GM21576 (cell line): Measurements from ENCODE around the gene MBNL2.
"Not testable (repeated sequence)": the region's sequence is repeated elsewhere in the genome, so short reads cannot be mapped to it uniquely, and the experiment has no call there.

ENCODE experiments used
- ATAC-seq: cut with Tn5 transposase; IDR thresholded peaks from one replicate; pipeline ENCODE4 v1.9.1; 2021; ENCODE audit warnings: mild to moderate bottlenecking, moderate library complexity; ENCODE audit not compliant: unreplicated experiment

The MBNL2 gene

DNA sequence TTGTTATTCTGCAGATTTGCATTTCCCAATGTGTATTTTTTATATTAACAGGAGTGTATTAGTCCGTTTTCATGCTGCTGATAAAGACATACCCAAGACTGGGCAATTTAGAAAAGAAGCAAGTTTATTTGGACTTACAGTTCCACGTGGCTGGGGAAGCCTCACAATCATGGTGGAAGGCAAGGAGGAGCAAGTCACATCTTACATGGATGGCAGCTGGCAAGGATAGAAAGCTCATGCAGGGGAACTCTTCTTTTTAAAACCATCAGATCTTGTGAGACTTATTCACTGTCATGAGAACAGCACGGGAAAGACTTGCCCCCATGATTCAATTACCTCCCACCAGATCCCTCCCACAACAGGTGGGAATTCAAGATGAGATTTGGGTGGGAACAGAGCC lies 14.9 kb upstream of the MBNL2 start:
- not testable (repeated sequence) for ATAC-seq

DNA sequence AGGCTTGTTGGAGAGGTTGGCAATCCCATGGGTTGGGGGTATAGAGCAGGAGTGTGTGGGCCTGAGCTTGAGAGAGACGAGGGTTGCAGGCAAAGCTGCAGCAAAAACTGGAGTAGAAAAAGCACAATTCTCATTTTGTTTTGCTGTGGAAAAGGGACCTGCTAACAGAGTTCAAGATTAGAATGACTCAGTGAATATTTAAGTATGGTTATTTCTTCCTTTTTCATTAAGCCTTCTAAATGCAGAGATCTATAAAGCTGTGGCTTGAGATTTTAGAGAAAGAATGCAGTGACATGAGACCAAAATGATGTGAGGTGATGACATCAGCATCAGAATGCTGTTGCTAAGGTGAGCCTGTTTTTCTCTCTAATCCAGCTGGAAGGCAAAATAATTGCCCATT lies 10.8 kb upstream of the MBNL2 start:
- no peak for ATAC-seq

DNA sequence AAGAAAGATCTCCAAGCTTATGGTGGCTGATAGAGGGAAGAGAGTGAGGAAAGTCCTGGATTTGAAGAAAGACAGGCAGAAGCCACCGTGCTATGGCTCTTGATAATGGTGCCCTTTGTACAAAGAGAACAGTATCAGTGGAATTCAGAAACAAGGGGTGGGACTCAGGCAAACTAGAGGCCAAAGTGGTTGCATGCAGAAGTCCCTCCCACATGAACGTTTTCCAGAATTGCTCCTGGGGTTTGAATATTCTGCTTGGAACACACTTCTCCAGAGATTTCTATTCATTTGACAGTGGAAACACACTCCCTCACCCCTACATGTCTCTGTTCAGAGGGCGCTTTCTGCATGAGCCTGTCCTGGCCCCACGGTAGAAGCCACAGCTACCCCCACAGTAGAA lies 10.1 kb upstream of the MBNL2 start:
- ATAC-seq, result no peak

DNA sequence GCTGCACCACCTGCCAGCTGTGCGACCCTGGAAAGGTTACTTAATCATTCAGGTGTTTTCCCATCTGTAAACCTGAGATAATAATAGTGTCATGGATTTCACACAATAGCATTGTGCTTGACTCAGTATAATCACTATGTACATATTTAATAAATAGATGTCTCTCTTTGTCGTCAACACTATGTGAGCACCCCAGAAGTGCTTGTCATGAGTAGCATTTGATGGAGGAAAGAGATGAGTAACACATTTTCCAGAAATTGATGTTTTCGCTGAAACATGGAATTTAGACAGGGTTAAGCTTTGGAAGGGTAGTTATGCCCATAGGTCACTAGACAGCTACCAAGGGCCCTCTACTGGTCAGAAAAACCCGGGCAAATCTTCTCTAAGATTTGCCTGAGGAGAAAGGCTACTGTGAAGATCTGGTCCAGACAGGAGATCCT lies 9.5 kb upstream of the MBNL2 start:
- no peak for ATAC-seq

DNA sequence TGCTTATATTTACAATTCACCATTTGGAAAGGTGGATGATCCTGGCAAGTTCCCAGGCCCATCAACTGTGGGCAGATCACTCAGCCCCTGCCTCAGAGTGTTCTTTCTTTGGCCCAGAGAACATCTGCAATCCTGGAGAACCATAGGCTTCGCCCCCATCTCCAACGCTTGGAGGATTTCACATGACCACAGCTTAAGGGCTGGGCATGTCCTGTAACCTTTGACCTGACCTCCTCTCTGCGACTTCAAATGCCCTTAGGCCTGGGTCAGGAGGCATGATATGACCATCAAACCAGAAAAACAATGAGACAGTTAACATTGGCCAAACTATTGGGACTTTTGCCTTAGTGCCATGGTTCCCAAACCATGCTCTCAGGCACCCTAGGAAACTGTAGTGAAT lies 7.2 kb upstream of the MBNL2 start:
- peak; percentile 6 for ATAC-seq

DNA sequence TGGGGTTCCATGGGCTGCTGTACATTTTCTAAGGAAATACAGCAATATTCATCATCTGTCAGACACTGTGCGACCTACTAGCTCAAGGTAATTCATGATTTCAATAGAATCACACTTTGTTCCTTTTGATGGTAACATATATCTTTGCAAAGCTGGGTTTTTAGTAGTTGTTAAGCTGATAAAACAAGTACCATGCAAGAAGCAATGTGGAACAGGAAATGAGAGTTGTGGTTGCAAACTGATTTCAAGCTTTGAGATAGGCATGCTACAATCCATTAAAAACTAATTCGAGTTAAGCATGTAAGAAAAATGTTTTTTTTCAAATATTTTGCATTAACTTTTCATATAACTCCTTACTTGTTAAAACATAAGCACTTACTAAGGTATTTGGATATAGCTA lies 6.8 kb upstream of the MBNL2 start:
- ATAC-seq, result peak; percentile 67

DNA sequence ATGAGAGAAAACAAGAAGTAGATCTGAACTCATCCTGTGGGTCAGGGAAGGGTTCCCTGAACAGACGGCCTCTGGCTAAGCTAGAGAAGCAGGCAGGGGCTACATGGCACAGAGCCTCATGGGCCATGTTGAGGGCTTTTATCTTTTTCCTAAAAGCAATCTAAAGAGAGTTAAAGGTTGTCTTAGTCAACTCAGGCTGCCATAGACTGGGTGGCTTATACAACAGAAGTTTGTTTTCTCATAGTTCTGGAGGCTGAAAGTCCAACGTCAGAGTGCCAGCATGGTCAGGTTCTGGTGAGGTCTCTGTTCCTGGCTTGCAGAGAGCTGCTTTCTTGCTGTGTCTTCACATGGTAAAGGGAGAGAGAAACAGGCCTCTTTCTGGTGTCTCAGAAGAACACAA lies 2.9 kb upstream of the MBNL2 start:
- no peak for ATAC-seq

DNA sequence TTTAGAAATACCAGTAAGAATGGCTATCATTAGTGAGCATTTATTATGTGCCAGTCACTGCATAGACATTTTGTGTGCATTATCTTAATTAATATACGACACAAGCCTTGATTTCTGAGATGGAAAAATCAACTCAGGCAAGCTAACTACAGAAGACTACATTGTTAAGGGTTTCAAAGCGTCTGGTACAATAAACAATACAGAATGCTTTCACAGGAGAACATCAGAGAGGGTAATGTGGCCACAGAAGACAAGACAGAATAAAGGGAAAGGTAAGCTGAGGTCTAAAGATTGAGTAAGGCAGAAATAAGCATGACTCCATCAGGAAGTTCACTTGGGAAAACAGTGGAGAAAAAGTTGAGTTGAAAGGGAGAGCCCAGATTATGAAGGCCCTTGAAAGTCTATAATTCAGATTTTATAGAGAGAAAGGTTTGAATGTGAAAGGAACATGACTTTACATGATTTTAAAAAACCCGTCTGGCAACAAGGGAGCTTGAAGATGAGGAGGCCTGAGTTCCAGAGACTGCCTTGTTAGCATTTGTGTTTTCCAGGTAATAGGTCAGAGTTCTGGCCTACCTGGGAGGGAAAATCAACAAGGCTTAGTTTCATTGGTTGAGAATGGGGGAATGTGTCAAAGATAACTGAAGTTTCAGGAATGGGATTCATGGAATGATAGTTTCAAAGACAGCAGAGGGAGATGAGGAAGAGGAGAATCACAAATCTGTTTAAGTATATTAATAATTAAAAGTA lies 1.8 kb upstream of the MBNL2 start:
- no peak for ATAC-seq

DNA sequence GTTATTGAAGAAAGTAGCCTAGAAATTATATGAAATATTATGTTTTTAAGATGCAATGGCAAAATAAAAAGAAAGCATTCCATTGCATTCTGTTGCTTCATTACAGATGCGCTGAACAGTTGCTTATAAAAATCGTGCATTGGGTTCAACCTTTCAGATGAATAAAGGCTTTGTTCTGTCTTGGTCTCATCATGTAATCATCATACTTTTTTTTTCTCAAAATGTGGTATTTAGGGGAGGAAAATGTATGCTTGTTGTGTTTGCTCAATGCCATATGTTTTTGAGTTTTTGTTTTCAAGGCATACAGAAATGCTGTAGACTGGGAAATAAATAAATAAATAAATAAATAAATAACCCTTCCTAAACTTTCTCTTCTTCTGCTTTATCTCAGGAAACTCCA lies 1.1 kb upstream of the MBNL2 start:
- ATAC-seq, result no peak

DNA sequence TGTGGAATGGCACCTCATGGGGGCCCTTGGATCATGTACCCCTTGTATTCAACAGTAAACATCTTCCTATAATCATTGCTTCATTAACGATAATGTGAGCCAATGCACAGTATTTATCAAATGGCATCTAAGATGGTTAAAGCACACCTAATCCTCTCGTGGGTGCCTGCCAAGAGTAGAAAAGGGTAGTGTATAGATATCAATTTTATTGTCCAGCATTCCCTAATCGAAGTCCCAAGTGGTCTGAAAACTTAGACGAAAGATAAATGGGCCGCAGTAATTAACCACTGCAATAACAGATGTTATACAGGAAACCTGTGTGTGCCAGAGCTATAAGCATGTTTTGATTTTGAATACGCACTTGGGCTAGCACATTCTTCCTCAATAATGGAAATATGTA lies 667 bp upstream of the MBNL2 start:
- ATAC-seq, result no peak

DNA sequence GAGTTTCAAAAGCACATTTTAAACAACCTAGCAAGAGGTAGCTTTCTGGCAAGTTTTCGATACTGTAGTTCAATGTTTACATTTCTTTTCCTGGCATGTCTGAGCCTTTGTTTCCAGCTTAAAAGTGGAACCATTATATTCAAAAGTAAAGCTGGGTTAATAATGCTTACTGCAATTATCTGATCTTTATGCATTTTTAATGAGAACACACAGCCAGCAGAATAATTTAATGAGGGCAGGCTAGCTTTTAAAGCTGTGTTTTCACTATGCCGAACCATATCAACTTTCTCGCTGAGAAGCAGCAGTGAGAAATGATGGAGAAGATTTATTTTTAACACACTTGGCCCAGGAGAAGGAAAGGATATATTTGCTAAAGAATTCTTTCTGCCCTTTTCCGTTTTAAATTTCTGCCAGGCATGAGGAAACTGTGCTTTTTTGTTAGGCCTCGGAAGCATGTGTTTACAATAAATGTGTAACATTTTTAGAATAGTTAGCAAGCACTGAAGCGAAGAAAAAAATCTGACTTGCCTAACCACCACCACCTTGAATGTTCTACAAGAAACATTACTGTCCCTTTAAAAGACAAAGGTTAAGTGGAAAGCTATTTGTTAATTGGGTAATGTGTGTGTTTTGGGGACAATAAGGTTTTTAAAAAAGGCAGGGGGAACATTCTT lies 1.0 kb downstream of the MBNL2 start:
- no peak for ATAC-seq

DNA sequence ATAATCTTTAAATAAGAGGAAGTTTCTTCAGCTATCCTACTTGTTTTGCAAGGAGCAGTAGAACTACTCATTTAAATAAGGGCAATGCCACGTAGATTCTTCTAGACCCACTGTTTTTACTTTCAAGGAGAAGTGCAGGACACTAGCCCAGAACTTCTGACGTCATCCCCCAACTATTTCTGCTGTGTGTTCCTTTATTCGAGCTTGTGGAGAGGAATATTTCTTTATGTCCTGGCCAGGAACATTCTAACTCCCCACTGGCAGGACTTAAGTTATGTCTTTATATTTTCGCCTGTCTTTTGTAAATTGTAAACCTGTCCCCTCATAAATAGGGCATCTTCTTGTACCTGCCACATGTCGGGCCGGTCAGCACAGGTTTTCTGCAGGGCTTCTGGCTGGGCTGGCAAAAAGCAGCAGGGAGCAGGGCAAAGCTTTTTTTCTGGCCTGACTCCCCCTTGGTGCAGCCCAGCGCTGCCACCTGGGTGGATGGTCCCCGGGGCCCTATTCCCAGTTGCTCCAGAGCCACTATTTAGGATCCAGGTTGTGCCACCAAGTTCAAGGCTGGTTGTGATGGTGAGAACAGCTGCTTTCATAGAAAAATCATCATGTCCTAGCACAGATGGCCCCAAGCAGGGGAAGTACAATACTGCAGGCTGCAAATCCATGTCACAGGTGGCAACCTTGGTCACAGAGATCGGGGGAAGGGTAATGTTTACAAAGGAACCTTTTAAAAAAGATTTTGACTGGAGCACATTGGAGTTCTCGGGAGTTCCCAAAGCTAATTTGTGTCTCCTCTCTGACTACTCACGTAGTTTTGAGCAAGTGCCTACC lies 1.8 kb downstream of the MBNL2 start:
- peak; percentile 25 for ATAC-seq

DNA sequence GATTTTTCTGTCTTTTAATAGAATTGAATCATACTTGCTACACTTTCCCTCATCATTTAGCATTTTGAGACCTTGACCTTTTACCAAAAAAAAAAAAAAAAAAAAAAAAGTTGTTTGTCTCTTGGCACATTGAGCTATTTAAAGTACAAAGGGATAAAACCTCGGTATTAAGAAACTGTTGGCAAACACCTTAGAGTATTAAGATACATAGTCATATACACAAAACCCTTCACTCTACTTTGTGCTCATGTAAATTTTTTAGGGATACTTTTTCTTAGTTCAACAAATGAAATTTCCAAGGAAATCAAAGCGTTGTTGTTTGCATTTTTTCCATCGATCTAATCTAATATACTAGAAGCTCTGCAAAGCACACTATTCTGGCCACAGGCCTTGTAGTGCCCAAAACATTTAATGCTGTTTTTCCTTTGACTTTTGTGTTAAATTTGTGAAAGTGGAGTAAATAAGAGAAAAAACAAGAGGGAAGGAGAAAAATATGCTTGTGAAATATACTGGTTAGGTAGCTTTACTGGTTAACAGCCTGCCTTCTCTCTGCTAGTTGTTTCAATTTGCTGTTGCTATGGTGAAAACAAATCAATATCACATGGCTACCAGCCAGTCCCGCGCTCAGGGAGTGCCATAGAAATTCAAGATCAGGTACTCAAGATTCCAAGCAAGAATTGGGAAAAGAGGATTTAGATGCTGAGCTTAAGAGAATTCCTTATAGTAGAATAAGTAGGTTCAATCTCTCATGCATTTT lies 2.6 kb downstream of the MBNL2 start:
- ATAC-seq, result no peak

DNA sequence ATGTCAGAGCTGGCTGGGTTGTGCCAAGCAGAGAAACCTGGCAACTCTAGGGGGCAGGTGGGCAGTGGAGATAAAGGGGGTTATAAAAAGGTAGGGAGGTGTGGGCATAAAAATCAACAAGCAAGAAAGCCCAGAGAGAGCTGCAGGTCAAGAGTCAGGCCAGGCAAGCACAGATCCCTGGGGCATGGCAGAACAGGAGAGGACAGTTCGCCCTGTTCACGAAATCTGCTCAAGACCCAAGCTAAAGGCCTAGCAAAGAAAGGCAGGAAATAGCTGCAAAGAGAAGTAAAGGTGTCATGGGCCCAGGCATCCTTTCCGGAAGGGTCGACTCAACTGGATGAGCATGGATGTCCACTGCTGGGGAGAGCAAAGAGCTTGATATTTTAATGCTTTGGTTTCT lies 3.4 kb downstream of the MBNL2 start:
- ATAC-seq, result no peak

DNA sequence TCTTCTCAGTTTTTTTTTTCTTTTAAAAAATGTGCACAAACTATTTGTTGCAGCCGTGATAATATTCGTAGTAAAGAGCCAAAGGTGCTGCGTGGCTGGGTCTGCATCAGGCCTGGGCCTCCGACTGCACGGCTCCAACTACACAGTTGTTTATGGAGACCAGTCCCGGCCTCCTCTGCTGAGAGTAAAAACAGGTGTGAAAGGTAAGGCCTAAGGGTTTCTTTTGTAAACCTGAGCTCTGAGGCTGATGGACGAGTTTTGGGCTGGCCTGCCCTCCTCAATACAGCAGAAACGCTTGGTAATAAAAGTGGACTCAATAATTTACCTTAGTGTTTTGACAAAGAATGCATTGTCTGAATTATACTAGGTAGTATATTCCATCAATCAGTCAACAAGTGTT lies 3.9 kb downstream of the MBNL2 start:
- no peak for ATAC-seq

DNA sequence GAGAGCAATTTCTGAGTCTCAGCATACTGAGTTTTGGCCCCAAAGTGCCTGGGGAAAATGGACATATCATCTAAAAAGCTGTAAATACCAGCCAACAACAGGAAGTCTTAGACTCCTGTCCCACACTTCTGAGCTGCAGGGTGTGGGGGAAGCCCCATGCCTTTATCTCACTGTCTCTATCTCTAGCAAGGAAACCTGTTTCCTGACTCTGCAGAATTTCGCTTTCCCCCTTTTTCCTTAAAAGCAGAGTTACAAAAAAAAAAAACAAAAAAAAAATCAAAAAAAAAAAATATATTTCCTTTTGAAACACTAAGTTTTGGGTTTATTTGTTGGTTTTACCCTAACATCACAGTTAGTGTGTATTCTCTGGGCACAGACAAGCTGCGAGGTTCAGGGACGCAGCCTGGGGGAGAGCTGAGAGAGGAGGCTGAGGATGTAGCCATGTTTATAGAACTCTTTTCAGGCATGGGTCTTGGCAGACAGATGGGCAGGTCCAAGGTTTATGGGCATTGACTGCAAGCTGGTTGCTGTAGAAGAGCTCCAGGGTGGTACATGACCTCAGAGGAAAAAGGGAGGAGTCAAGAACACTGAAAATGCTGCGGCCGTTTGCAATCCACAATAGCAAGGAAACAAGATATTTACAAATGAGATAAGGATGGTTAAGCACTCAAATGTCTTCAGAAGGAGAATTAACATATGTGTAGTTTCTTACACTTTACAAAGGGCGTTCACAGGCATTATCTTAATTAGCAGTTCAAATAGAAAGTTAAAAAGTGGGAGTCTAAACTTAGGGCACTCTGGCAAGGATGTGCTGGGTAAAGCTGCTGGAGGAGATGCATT lies 4.9 kb downstream of the MBNL2 start:
- peak; percentile 49 for ATAC-seq

DNA sequence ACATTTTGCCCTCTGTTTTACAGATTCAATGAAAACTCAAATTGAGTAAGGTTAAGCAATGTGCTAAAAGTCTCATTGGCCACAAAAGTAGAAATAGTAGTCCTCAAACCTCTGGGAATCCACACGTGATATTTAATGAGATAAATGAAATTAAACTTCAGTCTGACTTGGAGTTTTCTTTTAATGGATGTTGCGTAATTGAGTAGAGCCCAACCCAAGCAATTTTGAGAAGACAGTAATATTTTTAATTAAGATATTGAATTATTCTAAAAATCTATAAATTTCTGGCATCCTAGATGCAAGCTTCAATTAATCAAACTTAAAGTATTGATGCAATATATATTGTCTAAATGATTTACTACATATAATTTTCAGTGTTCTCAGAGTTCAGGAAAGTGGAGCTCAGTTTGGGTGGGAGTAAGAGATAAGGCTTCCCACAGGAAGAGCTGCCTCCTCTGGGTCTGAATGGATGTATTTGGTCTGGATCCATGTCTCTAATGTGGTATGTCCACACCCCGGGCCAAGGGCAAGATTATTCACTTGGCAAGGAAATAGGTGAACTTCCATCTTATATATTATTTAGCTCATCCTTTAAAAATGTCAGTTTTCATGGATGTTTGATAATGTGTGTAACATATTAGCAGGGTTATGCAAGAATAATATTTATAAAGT lies 6.9 kb downstream of the MBNL2 start:
- ATAC-seq, result no peak

DNA sequence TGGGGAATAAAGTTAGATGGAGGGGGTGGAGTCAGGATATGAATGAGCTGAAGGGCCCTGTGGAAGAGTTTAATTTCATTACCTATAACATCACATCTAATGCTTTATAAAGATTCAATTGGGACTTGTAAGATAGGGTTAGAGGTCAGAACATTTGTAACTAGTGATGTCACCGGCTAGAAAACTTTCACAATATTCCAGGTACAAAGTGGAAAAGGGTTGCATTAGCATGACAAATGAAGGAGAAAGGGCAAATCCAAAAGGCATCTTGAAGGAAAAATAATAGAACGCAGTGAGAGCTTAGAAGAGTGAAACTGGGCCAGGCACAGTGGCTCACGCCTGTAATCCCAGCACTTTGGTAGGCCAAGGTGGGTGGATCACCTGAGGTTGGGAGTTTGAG lies 7.6 kb downstream of the MBNL2 start:
- ATAC-seq, result no peak

DNA sequence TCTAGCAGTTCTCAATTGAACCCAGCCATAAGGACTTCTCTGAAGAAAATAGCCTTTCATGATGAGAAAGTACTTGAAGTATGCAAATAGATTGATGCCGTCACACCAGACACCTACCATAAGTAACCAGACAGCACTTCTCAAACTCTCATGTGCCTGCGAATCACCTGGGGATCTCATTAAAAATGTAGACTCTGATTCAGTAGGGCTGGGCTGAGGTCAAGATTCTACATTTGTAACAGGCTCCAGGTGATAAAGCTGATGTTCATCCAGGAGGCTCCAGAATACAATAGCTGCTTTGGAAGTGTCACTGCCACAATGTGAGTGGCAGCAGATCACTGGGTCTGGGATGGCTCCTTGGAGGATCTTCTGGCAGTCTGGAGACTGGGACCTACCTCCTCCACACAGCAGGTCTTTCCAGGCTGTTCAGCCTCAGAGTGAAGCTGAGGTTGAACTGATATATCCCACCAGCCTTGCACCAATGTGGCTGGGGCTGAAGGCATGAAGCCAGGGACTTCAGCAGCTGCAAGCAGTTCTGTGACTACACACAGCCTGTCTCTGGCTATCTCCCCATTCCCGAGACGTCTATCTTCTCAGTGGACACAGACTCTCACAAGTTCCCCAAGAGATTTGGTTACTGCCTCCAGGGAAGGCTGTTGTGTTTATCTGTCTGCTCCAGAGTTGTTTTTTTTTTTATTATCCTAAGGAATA lies 9.1 kb downstream of the MBNL2 start:
- ATAC-seq, result no peak
